Erythroblast (primary cell): ENCODE data around the gene GPR150.

Source experiments
- DNase-seq, 2 experiments: peaks; one replicate each; lab custom pipeline; 2025; lab: John Stamatoyannopoulos, UW
- GATA1 ChIP-seq: IDR thresholded peaks from 2 replicates; pipeline ENCODE4 v1.6.1; 2011; ENCODE audit warnings: low read depth, mild to moderate bottlenecking, control low read depth, low read length, moderate library complexity
- POLR2A ChIP-seq: IDR thresholded peaks from 2 replicates; pipeline ENCODE4 v1.6.1; 2011; ENCODE audit warnings: mild to moderate bottlenecking, low read length

GPR150 gene

GRCh38 chr5:95670568-95670967 is 50.7 kb downstream of the GPR150 start:
- TF ChIP-seq GATA1 = no peak
- TF ChIP-seq POLR2A = no peak
- no peak for DNase-seq
